ENCODE measurements around the gene CREB3.

Gene CREB3

DNA sequence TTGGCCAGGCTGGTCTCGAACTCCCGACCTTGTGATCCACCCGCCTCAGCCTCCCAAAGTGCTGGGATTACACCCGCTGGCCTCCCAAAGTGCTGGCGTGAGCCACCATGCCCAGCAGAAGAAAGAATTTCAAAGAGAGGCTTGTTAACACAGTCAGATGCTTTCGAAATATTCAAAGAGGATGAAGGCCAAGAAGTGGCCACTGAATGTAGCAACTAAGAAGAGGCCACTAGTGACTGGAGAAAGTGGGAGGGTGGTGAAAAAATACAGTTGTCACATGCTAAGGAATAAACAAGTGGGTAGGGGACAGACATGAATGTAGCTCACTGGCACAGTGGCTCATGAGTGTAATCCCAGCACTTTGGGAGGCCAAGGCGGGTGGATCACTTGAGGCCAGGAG, 29.8 kb upstream of the CREB3 start:
- DNase-seq: no peak

DNA sequence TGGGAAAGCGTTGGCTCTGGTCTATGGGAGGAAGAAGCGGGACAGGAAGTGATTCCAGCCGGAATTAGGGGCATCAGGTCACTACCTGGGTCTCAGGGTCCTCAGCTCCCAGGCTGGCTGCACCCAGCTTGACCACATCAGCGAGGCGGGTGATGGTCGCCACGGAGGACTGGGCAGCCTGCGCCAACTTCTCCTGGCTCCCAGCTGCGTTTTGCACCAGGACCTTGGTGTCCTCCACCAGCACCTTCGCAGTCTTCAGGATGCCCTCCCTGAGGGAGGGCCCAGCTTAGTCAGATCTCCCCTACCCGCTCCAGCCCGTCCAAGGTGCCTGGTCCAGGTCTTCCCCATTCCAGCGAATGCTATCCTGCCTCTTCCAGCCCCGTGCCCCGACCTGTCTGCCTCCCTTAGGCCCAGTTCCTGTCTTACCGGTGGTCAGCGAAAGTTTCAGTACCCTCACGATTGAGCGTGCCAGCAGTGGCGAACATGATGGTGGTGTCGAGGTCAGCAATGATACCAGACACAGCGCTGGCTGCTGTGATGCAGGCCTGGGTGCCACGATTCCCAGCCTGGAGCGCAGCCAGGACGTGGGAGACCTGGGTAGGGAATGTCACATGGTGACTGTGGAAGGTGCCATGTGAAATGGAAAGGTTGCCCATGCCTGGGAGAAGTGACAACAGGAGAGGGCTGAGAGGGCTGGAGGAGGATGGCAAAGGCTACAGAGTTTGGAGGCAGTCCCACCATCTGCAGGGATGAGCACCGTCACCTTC, 28.4 kb upstream of the CREB3 start:
- DNase-seq: no peak

DNA sequence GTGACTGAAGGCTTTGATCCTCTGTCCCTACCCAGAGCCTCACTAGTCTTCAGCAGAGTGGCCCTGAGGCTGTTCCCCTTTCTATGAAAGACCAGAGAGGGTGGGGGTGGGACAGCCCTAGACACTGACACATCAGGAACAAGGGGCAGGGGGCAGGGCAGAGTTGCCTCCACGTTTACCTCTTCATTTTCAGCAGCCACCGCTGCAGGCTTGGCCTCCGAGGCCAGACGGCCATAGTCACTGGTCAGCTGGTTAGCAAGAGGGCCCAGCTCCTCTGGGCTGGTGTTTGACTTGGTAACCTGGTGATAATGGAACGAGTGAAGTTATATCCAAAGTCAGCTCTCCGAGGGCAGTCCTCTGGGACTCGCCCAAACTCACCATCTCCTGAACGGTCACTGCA, 27.1 kb upstream of the CREB3 start:
- DNase-seq: no peak

DNA sequence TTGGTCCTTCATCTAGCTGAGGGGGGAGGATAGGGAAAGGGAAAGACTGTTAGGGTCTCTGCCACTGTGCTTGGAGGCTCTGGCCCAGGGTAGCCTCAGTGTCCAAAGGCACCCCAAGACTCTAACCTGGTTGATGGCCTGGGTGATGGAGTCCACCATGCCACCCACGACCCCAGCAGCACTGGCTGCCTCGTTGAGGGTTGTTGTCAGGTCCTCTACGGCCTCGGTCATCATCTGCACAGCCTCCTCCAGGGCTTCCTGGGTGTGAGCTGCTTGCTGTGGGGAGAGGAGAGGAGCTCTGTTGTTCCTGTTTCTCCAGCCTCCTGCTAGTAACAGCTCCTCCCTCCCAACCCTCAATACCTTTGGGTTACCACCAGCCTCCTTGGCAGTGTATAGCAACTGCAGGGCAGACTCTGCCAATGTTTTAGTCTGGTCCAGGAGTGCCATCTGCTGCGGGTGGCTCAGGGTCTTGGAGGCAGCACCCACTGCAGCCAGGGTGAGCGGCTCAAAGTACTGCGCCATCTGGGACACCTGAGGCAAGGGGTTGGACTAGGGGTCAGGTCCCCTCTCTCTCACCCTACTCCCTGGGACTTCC, 26.5 kb upstream of the CREB3 start:
- no peak for DNase-seq

- no peak for DNase-seq
These were observed 25.5 kb upstream of the CREB3 start for GRCh38 chr9:35706951-35707350.

DNA sequence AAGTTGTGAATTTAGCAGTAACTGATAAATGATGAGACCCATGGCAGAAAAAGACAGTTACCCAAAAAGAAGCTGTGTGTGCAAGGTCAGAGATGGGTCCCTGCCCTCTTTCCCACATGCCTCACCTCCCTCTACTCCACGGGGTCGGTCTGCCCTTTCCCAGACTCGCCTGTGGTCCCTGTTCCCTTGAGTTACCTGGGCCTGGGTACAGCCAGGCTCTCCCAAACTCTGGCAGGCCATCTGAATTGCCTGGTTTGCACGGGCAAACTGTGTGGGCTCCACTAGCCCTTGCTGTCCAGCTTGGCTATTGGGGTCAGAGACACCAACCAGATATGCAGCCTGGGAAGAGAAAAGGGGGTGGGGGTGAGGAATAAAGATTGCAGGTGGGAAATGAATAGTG, 24.3 kb upstream of the CREB3 start:
- no peak for DNase-seq

GRCh38 chr9:35710818-35711500, 21.5 kb upstream of the CREB3 start:
- no peak for DNase-seq

GRCh38 chr9:35711501-35712428, 20.7 kb upstream of the CREB3 start:
- DNase-seq: no peak

- no peak for DNase-seq
These were observed 19.6 kb upstream of the CREB3 start for GRCh38 chr9:35712762-35713400.

- DNase-seq: no peak
These were observed 18.9 kb upstream of the CREB3 start for GRCh38 chr9:35713578-35713977.

- no peak for DNase-seq
These were observed 18.3 kb upstream of the CREB3 start for GRCh38 chr9:35714123-35714522.

DNA sequence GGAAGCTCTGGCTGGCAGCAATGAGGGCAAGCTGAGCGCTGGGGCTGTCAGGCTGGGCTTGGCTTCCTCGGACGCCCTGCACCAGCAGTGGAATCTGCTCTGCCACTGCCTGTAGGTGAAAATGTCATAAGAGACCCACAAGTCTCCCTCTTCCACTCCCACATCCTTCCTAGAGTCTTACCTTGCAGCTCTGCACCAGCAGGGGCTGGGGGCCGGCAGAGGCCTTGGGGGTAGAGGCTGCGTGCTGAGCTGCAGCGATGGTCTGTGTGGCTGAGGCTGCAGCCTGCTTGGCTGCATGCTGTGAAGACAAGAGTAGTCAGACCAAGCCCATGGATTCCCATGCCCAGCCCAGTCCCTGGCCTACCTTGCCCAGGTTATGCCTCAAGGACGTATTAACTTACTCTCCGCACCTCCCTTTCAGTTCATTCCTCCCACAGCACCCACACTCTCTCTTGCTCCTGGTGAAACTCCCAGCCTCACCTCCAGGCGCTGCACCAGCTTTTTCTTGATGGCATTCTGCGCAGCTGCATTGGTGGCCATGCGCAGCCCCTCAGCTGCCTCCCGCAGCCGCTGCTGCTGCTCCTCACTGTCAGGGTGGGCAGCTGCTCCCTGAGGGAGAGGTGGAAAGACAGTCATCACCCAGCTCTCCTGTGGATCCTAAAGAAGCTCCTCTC, 17.8 kb upstream of the CREB3 start:
- DNase-seq: no peak

DNA sequence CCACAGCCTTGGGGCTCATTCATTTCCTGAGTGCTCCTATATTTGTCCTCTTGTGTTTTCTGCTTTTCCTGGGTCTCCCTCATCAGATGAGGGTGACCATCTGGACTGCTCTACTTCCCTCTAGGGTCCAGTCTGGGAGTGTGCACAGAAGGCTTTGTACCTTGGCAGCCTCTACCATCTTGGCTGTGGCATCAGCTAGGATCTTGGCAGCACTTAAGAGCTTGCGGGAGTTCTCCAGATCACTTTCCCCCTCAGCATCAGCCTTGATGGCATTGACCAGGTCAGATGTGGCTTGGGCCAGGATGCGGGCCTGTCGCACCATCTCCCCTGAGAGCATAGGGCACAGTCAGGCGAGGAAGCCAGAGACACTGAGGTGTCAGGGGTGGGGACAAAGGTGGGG, 16.2 kb upstream of the CREB3 start:
- no peak for DNase-seq

- no peak for DNase-seq
These were observed 15.2 kb upstream of the CREB3 start for GRCh38 chr9:35717132-35717870.

- no peak for DNase-seq
These were observed 13.6 kb upstream of the CREB3 start for GRCh38 chr9:35718721-35719511.

DNA sequence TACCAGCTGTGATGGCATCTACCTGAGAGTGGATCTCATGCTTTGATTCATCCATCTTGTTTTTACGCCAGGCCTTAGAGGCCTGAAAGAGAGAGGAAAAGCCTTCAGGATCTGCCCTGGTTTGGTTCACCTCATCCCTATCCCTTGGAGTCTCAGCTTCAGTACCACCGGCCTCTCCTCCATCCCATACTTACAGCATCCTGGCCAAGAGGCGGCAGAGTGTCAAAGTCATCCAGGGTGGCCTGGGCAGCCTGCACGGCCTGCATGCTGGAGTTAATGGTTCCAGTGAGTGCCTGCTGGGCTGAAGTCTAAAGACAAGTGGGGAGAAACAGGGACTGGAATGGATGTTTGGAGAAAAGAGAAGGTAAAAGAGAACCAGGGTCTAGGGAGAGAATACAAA, 12.9 kb upstream of the CREB3 start:
- DNase-seq: no peak

DNA sequence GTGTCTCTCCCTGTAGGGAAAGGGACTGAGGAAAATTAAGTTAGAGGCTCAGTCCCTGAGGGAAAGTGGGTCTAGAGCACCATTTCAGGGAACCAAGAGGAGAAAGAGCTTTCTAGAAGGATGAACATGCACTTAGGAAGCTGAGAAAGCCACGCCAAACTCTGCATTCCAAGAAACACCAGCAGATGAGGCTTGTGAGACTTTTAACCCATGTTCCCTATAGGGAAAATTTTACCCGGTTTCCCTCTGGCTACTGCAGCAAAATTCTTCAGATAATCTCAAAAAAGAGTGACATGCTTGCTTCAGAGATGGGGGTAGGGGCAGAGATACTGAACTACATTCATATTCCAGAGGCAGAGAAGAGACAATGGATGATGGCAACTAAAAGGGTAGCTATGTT, 9.0 kb upstream of the CREB3 start:
- DNase-seq: no peak

DNA sequence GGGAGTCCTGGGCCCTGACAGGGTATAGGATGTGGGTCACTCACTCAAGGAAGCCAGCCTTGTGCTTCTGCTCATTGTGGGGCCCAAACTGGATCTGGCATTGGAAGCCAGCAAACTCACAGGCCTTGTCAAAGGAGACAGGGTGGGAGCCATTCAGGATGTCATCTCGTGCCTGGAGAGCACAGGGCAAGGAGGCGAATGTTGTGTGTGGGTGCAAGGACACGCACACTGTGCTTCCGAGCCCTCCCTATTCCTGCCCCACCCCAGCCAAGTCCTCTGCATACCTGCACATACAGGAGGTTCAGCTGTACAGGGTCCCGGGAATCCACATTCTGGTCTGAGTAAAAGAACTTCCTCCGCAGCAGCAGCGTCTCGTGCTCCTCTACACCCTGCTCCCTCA, 8.6 kb upstream of the CREB3 start:
- DNase-seq: no peak

GRCh38 chr9:35725362-35725761, 7.1 kb upstream of the CREB3 start:
- no peak for DNase-seq

DNA sequence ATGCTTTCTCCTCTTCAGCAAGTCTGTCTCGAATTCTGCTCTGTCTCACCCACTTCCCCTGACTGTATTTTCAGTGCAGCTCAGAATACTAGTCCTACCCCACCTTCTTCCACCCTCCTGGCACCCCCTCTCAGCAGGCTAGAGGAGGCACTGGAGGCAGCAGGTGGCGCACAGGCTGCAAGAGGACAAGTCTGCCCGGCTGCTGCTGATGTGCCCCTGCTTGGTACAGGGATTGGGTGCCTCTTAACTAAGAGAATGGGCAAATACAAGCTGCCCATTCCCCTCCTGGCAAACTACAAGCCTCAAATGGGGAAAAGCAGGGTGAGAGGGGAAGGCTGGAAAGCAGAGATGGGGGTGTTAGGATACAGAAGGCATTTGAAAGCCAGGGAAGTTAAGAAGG, 5.5 kb upstream of the CREB3 start:
- no peak for DNase-seq

- DNase-seq: no peak
These were observed 4.8 kb upstream of the CREB3 start for GRCh38 chr9:35727676-35728040.
